ENCODE data around the gene PHAF1. TPM values are rescaled to one million over a fixed set of nuclear protein-coding genes. Genes with fewer than 3 reads are reported as not detected.

The PHAF1 gene
- total and polyA plus RNA-seq, 2 of the 13 experiments (the other 11 are each of a cell fraction or from before 2014, with no cell fraction given): 48.3 to 174 TPM

DNA sequence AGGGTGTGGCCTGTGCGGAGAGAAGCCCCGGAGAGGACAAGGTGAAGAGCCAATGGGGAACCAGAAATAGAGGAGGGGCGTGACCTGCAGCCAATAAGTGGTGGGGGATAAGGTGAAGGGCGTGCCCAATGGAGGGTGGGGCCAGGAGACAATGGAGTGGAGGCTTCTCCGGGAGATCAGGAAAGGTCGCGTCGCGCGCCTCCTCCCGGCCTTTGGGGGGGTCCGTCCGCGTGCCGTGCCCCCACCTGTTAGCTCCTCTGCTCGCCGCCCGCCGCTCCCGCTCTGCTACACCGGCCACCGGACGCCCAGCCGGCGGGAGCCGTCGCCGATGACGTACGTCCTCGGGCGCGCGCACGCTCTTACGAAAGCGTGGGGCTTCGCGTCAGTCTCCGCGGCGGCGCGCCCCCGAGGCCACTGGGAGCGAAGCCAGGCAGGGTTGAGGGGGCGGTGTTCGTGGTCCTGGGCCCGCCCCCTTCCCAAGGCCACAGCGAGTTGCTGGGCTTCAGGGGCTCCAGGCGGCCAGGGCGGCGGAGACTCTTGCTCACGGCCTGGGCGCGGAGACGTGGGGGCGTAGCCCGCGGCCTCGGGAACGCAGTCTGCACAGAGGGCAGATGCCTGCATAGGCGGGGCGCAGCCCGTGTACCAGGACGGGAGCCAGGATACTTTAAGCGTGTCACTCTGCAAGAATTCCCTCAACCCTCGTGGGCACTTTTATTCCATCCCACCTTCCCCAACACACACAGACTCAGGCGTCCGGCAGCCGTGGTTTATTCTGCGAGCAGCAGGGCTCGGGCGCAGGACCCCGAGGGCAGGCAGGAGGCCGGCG is 74.1 kb downstream of the PHAF1 start, which contains the start of gene MATCAP1 (continued):
- TF ChIP-seq ZBTB7B (CRISPR knock-in tag; IDR thresholded peaks at IDR 0.05): peak; percentile 89
- TF ChIP-seq CEBPB (IDR thresholded peaks at IDR 0.05; ENCODE audit: borderline replicate concordance, low read depth, low read length): peak; percentile 96
- TF ChIP-seq MEIS1 (CRISPR knock-in tag; IDR thresholded peaks at IDR 0.05; ENCODE audit: borderline replicate concordance): peak; percentile 79
- TF ChIP-seq CREB1 (IDR thresholded peaks at IDR 0.05): peak; percentile 97
- TF ChIP-seq CREB1 (CRISPR knock-in tag; IDR thresholded peaks at IDR 0.05): peak; percentile 84
- TF ChIP-seq NCOR1 (IDR thresholded peaks at IDR 0.05; ENCODE audit: borderline replicate concordance, low read length): peak; percentile 51; the same call in 1 of the 2 replicates
- TF ChIP-seq ARID2 (CRISPR knock-in tag; IDR thresholded peaks at IDR 0.05; ENCODE audit: borderline replicate concordance): peak; percentile 81; the same call in 1 of the 2 replicates
- peak; percentile 34 for TF ChIP-seq POGZ (CRISPR knock-in tag; IDR thresholded peaks at IDR 0.05)
- TF ChIP-seq ZKSCAN8 (CRISPR knock-in tag; IDR thresholded peaks at IDR 0.05; ENCODE audit: borderline replicate concordance): peak; percentile 75; the same call in 1 of the 2 replicates
- peak; percentile 15 for TF ChIP-seq TBL1XR1 (IDR thresholded peaks at IDR 0.05; ENCODE audit: borderline replicate concordance, low read length, partially characterized antibody)
- TF ChIP-seq, protein P1, sequence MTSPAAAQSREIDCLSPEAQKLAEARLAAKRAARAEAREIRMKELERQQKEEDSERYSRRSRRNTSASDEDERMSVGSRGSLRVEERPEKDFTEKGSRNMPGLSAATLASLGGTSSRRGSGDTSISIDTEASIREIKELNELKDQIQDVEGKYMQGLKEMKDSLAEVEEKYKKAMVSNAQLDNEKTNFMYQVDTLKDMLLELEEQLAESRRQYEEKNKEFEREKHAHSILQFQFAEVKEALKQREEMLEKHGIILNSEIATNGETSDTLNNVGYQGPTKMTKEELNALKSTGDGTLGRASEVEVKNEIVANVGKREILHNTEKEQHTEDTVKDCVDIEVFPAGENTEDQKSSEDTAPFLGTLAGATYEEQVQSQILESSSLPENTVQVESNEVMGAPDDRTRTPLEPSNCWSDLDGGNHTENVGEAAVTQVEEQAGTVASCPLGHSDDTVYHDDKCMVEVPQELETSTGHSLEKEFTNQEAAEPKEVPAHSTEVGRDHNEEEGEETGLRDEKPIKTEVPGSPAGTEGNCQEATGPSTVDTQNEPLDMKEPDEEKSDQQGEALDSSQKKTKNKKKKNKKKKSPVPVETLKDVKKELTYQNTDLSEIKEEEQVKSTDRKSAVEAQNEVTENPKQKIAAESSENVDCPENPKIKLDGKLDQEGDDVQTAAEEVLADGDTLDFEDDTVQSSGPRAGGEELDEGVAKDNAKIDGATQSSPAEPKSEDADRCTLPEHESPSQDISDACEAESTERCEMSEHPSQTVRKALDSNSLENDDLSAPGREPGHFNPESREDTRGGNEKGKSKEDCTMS (CRISPR knock-in tag; conservative IDR thresholded peaks at IDR 0.05): no peak
- TF ChIP-seq, protein P2, sequence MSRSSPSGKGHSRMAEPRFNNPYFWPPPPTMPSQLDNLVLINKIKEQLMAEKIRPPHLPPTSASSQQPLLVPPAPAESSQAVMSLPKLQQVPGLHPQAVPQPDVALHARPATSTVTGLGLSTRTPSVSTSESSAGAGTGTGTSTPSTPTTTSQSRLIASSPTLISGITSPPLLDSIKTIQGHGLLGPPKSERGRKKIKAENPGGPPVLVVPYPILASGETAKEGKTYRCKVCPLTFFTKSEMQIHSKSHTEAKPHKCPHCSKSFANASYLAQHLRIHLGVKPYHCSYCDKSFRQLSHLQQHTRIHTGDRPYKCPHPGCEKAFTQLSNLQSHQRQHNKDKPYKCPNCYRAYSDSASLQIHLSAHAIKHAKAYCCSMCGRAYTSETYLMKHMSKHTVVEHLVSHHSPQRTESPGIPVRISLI (CRISPR knock-in tag; IDR thresholded peaks at IDR 0.05; ENCODE audit: borderline replicate concordance): 0 out of 2 replicates have a peak, but pooled peaks have one; percentile 42
- peak; percentile 90 for TF ChIP-seq ZBTB21 (CRISPR knock-in tag; IDR thresholded peaks at IDR 0.05)
- TF ChIP-seq, protein P3, sequence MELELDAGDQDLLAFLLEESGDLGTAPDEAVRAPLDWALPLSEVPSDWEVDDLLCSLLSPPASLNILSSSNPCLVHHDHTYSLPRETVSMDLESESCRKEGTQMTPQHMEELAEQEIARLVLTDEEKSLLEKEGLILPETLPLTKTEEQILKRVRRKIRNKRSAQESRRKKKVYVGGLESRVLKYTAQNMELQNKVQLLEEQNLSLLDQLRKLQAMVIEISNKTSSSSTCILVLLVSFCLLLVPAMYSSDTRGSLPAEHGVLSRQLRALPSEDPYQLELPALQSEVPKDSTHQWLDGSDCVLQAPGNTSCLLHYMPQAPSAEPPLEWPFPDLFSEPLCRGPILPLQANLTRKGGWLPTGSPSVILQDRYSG (CRISPR knock-in tag; IDR thresholded peaks at IDR 0.05): no peak
- no peak for TF ChIP-seq TAF15 (IDR thresholded peaks at IDR 0.05; ENCODE audit: low read depth, low read length, poor library complexity, severe bottlenecking)
- TF ChIP-seq ZNF724P (CRISPR knock-in tag; IDR thresholded peaks at IDR 0.05; ENCODE audit: borderline replicate concordance): peak; percentile 38; the same call in 1 of the 2 replicates
- peak; percentile 79 for TF ChIP-seq SALL1 (CRISPR knock-in tag; IDR thresholded peaks at IDR 0.05)
- TF ChIP-seq, protein P4, sequence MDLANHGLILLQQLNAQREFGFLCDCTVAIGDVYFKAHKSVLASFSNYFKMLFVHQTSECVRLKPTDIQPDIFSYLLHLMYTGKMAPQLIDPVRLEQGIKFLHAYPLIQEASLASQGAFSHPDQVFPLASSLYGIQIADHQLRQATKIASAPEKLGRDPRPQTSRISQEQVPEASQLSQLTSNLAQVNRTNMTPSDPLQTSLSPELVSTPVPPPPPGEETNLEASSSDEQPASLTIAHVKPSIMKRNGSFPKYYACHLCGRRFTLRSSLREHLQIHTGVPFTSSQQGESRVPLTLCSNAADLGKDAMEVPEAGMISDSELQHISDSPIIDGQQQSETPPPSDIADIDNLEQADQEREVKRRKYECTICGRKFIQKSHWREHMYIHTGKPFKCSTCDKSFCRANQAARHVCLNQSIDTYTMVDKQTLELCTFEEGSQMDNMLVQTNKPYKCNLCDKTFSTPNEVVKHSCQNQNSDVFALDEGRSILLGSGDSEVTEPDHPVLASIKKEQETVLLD (CRISPR knock-in tag; IDR thresholded peaks at IDR 0.05; ENCODE audit: low read depth): peak; percentile 97
- TF ChIP-seq RAD21 (CRISPR knock-in tag; IDR thresholded peaks at IDR 0.05): no peak
- peak; percentile 79; the same call in 1 of the 2 replicates for TF ChIP-seq ZNF768 (CRISPR knock-in tag; IDR thresholded peaks at IDR 0.05)
- TF ChIP-seq, protein P5, sequence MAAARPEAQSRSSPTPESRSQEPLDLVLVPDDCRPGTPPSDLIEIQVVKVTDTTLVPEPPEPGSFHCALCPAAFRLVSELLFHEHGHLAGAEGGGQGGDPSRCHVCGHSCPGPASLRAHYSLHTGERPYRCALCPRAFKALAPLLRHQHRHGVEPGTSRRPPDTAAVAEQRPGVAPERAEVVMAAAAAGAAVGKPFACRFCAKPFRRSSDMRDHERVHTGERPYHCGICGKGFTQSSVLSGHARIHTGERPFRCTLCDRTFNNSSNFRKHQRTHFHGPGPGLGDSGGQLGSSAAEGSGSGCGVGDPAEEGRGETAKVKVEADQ (CRISPR knock-in tag; IDR thresholded peaks at IDR 0.05; ENCODE audit: borderline replicate concordance): peak; percentile 95

All from HepG2 (cell line).